NCI-H1417 (cell line): Measurements from ENCODE around the gene NELFCD.
"Not testable (repeated sequence)": the region's sequence is repeated elsewhere in the genome, so short reads cannot be mapped to it uniquely, and the experiment has no call there.

Source experiments
- DNase-seq, 3 experiments: peaks; one replicate each; lab custom pipeline; 2025; lab: John Stamatoyannopoulos, UW

NELFCD gene

GRCh38 chr20:58980711-58981627 lies at the start of gene NELFCD:
Gene NELFCD, plus strand, starts transcription at chr20:58981256. Its CDS starts 54 bp downstream, at chr20:58981310.
- peak; percentile 86 to 94 (median 91) for DNase-seq

GRCh38 chr20:58932170-58932569 lies 48.9 kb upstream of the NELFCD start:
- no peak for DNase-seq

GRCh38 chr20:58938078-58938477 lies 43.0 kb upstream of the NELFCD start:
- no peak for DNase-seq

- DNase-seq = no peak
Measured at GRCh38 chr20:58938541-58938940, 42.5 kb upstream of the NELFCD start.

GRCh38 chr20:58941471-58941870 lies 39.6 kb upstream of the NELFCD start:
- no peak for DNase-seq

- no peak for DNase-seq
Measured at GRCh38 chr20:58942549-58942948, 38.5 kb upstream of the NELFCD start.

- DNase-seq = no peak
Measured at GRCh38 chr20:58944610-58945009, 36.4 kb upstream of the NELFCD start.

GRCh38 chr20:58945965-58946631 lies 35.0 kb upstream of the NELFCD start:
- DNase-seq = no peak

- DNase-seq = not testable (repeated sequence)
Measured at GRCh38 chr20:58947797-58948388, 33.2 kb upstream of the NELFCD start.

GRCh38 chr20:58950603-58951002 lies 30.5 kb upstream of the NELFCD start:
- DNase-seq = no peak

GRCh38 chr20:58953050-58953449 lies 28.0 kb upstream of the NELFCD start:
- no peak for DNase-seq

- DNase-seq = peak in 1 of 3 experiments; percentile 17
Measured at GRCh38 chr20:58956078-58956477, 25.0 kb upstream of the NELFCD start.

- DNase-seq = no peak
Measured at GRCh38 chr20:58959652-58960051, 21.4 kb upstream of the NELFCD start.

GRCh38 chr20:58963060-58963584 lies 17.9 kb upstream of the NELFCD start:
- no peak for DNase-seq

- DNase-seq = not testable (repeated sequence)
Measured at GRCh38 chr20:58963922-58964321, 17.1 kb upstream of the NELFCD start.

- DNase-seq = peak in 1 of 3 experiments; percentile 9
Measured at GRCh38 chr20:58965270-58966064, 15.6 kb upstream of the NELFCD start.

- DNase-seq = no peak
Measured at GRCh38 chr20:58967652-58968429, 13.2 kb upstream of the NELFCD start.

GRCh38 chr20:58969439-58969838 lies 11.6 kb upstream of the NELFCD start:
- DNase-seq = no peak

GRCh38 chr20:58970146-58970545 lies 10.9 kb upstream of the NELFCD start:
- no peak for DNase-seq

- no peak for DNase-seq
Measured at GRCh38 chr20:58971429-58971828, 9.6 kb upstream of the NELFCD start.

GRCh38 chr20:58973179-58973578 lies 7.9 kb upstream of the NELFCD start:
- DNase-seq = no peak
